Mesenchymal stem cell (in vitro differentiated cells and primary cell): Measurements from ENCODE around the gene ZNF618.

ENCODE experiments used
- DNase-seq: peaks from one replicate; pipeline ENCODE4 v3.0.0-alpha.2; 2013
- H2AFZ ChIP-seq: one replicate; pipeline ENCODE4 v1.6.1; 2013; ENCODE audit warnings: low read depth, mild to moderate bottlenecking, control low read depth, inconsistent platforms, low read length, moderate library complexity
- H2AK5ac ChIP-seq: 2 replicates; pipeline ENCODE4 v1.6.1; 2013; ENCODE audit warnings: low read length, moderate library complexity, mild to moderate bottlenecking, inconsistent platforms; ENCODE audit not compliant: severe bottlenecking
- H2BK120ac ChIP-seq: one replicate; pipeline ENCODE4 v1.6.1; 2013; ENCODE audit warnings: low read depth, mild to moderate bottlenecking, inconsistent platforms, low read length, moderate library complexity
- H2BK12ac ChIP-seq, 2 experiments: one replicate each; pipeline ENCODE4 v1.6.1; 2013; ENCODE audit warnings: inconsistent platforms in 2 of 2, low read length in 2 of 2, mild to moderate bottlenecking in 2 of 2, moderate library complexity in 2 of 2, control low read depth in 1 of 2
- H2BK15ac ChIP-seq: one replicate; pipeline ENCODE4 v1.6.1; 2013; ENCODE audit warnings: mild to moderate bottlenecking, low read depth, inconsistent platforms; ENCODE audit not compliant: poor library complexity, severe bottlenecking
- H2BK5ac ChIP-seq: 2 replicates; pipeline ENCODE4 v1.6.1; 2013; ENCODE audit warnings: low read depth, mild to moderate bottlenecking, low read length, control low read depth, inconsistent platforms; ENCODE audit not compliant: poor library complexity, severe bottlenecking
- H3K14ac ChIP-seq, 2 experiments: one replicate each; pipeline ENCODE4 v1.6.1; 2013; ENCODE audit warnings: inconsistent platforms in 2 of 2, low read length in 2 of 2, control low read depth in 1 of 2, mild to moderate bottlenecking in 1 of 2, moderate library complexity in 1 of 2
- H3K18ac ChIP-seq, 2 experiments: one replicate each; pipeline ENCODE4 v1.6.1; 2013; ENCODE audit warnings: inconsistent platforms in 2 of 2, low read length in 2 of 2, control low read depth in 1 of 2, low read depth in 1 of 2, mild to moderate bottlenecking in 1 of 2
- H3K23ac ChIP-seq, 2 experiments: one replicate each; pipeline ENCODE4 v1.6.1; 2013; ENCODE audit warnings: inconsistent platforms in 2 of 2, low read length in 2 of 2, mild to moderate bottlenecking in 2 of 2, moderate library complexity in 2 of 2, control low read depth in 1 of 2
- H3K27ac ChIP-seq: 2 replicates; pipeline ENCODE4 v1.5.1; 2013; ENCODE audit warnings: mild to moderate bottlenecking, moderate library complexity, low read length, control low read depth, inconsistent platforms; ENCODE audit not compliant: poor library complexity, severe bottlenecking
- H3K27me3 ChIP-seq, 2 experiments: 2 replicates each; pipeline versions ENCODE4 v1.6.1 to v1.7.0; 2013; ENCODE audit warnings: low read length in 2 of 2, mild to moderate bottlenecking in 2 of 2, moderate library complexity in 2 of 2, control low read depth in 1 of 2, inconsistent platforms in 1 of 2; ENCODE audit not compliant: control insufficient read depth in 1 of 2, insufficient read depth in 1 of 2
- H3K36me3 ChIP-seq, 2 experiments: 2 replicates each; pipeline versions ENCODE4 v1.6.1 to v1.7.0; 2013; ENCODE audit warnings: low read length in 2 of 2, control low read depth in 1 of 2, inconsistent platforms in 1 of 2, low read depth in 1 of 2, mild to moderate bottlenecking in 1 of 2; ENCODE audit not compliant: insufficient read depth in 2 of 2, control insufficient read depth in 1 of 2
- H3K4ac ChIP-seq, 2 experiments: one replicate each; pipeline ENCODE4 v1.6.1; 2013; ENCODE audit warnings: inconsistent platforms in 2 of 2, low read length in 2 of 2, mild to moderate bottlenecking in 2 of 2, moderate library complexity in 2 of 2, control low read depth in 1 of 2, low read depth in 1 of 2
- H3K4me1 ChIP-seq: 2 replicates; pipeline ENCODE4 v1.6.1; 2013; ENCODE audit warnings: low read depth, low read length, control low read depth; ENCODE audit not compliant: control insufficient read depth, insufficient read depth
- H3K4me2 ChIP-seq: 2 replicates; pipeline ENCODE4 v1.6.1; 2013; ENCODE audit warnings: low read length, mild to moderate bottlenecking, inconsistent platforms; ENCODE audit not compliant: poor library complexity, severe bottlenecking
- H3K4me3 ChIP-seq, 2 experiments: 2 replicates each; pipeline versions ENCODE4 v1.5.1 to v1.7.0; 2013; ENCODE audit warnings: low read length in 2 of 2, mild to moderate bottlenecking in 2 of 2, control low read depth in 1 of 2, low read depth in 1 of 2; ENCODE audit not compliant: insufficient read depth in 1 of 2
- H3K79me1 ChIP-seq: replicated peaks from 2 replicates; pipeline ENCODE4 v1.6.1; 2013; ENCODE audit warnings: mild to moderate bottlenecking, control low read depth, low read length, inconsistent platforms; ENCODE audit not compliant: poor library complexity, severe bottlenecking
- H3K9ac ChIP-seq: 2 replicates; pipeline ENCODE4 v1.7.0; 2013; ENCODE audit warnings: mild to moderate bottlenecking, low read length, moderate library complexity
- H3K9me3 ChIP-seq: 2 replicates; pipeline ENCODE4 v1.7.0; 2013; ENCODE audit warnings: mild to moderate bottlenecking, low read length; ENCODE audit not compliant: control insufficient read depth
- H4K8ac ChIP-seq: one replicate; pipeline ENCODE4 v1.6.1; 2013; ENCODE audit warnings: inconsistent platforms, mild to moderate bottlenecking, low read length, moderate library complexity
- H4K91ac ChIP-seq: one replicate; pipeline ENCODE4 v1.6.1; 2013; ENCODE audit warnings: mild to moderate bottlenecking, low read length, inconsistent platforms
- WGBS: methylation state at CpG from one replicate; pipeline ENCODE4 v1.1.7; 2013; ENCODE audit warnings: mixed read lengths; 5-methylcytosine and 5-hydroxymethylcytosine counted together

ZNF618 gene

GRCh38 chr9:114083666-114084065 lies 207.6 kb downstream of the ZNF618 start:
- 86% methylated on average over 4 of the region's 6 CpGs for WGBS
- Histone ChIP-seq H3K23ac (no peak overlapping the region), H2AFZ (no peak overlapping the region)

GRCh38 chr9:114084282-114085073 lies 208.4 kb downstream of the ZNF618 start:
- 79% methylated on average over 11 of the region's 11 CpGs for WGBS
- no peak overlapping the region for H2BK120ac ChIP-seq
- H2BK15ac ChIP-seq = no peak overlapping the region
- no peak overlapping the region for H3K4me2 ChIP-seq
- no peak overlapping the region for H3K4me3 ChIP-seq
- H3K14ac ChIP-seq = no peak overlapping the region
- no peak overlapping the region for H3K27ac ChIP-seq
- no peak overlapping the region for H2AK5ac ChIP-seq
- H2BK12ac ChIP-seq = no peak overlapping the region
- H3K36me3 ChIP-seq = peaks cover 0 to 3% of the 10 kb centered on the region in 2 experiments
- peaks cover 20% of the 10 kb centered on the region for H3K4me1 ChIP-seq
- H4K8ac ChIP-seq = no peak overlapping the region
- peaks cover 0 to 47% of the 10 kb centered on the region in 2 experiments for H3K27me3 ChIP-seq
- H3K9me3 ChIP-seq = no peaks in the 10 kb centered on the region
- H3K4ac ChIP-seq = no peak overlapping the region
- H3K79me1 ChIP-seq = no peaks in the 10 kb centered on the region
- H3K18ac ChIP-seq = no peak overlapping the region
- no peak overlapping the region for H3K23ac ChIP-seq
- no peak overlapping the region for H2BK5ac ChIP-seq
- H3K9ac ChIP-seq = no peak overlapping the region
- H2AFZ ChIP-seq = no peak overlapping the region
- H4K91ac ChIP-seq = no peak overlapping the region
- DNase-seq = no peak

More at GRCh38 chr9:114083666-114084065, 207.6 kb downstream of the ZNF618 start:
- H4K8ac ChIP-seq = no peak overlapping the region
- no peaks in the 10 kb centered on the region for H3K79me1 ChIP-seq
- H3K9me3 ChIP-seq = no peaks in the 10 kb centered on the region
- H3K27me3 ChIP-seq = peaks cover 0 to 45% of the 10 kb centered on the region in 2 experiments
- H2BK12ac ChIP-seq = no peak overlapping the region
- peak overlapping the region; percentile 59 for H2AK5ac ChIP-seq
- H3K4me1 ChIP-seq = peaks cover 22% of the 10 kb centered on the region
- no peak overlapping the region for H3K4me2 ChIP-seq
- H4K91ac ChIP-seq = no peak overlapping the region
- no peak for DNase-seq
- no peak overlapping the region for H3K18ac ChIP-seq
- no peak overlapping the region for H3K27ac ChIP-seq
- H3K14ac ChIP-seq = no peak overlapping the region
- no peak overlapping the region for H2BK15ac ChIP-seq
- no peak overlapping the region for H3K4ac ChIP-seq
- no peaks in the 10 kb centered on the region for H3K36me3 ChIP-seq
- no peak overlapping the region for H3K9ac ChIP-seq
- H3K4me3 ChIP-seq = no peak overlapping the region
- no peak overlapping the region for H2BK5ac ChIP-seq
- H2BK120ac ChIP-seq = no peak overlapping the region

- Histone ChIP-seq H3K14ac (no peak overlapping the region), H3K18ac (no peak overlapping the region), H4K8ac (no peak overlapping the region)
These were observed 209.3 kb downstream of the ZNF618 start for GRCh38 chr9:114085387-114085789.

GRCh38 chr9:114086009-114086408 lies 209.9 kb downstream of the ZNF618 start:
- no peak overlapping the region for H3K27ac ChIP-seq
- no peak for DNase-seq
- H3K4me3 ChIP-seq = no peak overlapping the region
- H3K36me3 ChIP-seq = peaks cover 0 to 7% of the 10 kb centered on the region in 2 experiments
- no peak overlapping the region for H2AFZ ChIP-seq
- no peak overlapping the region for H3K9ac ChIP-seq
- H4K8ac ChIP-seq = no peak overlapping the region
- H4K91ac ChIP-seq = no peak overlapping the region
- no peak overlapping the region for H2BK120ac ChIP-seq
- H3K4ac ChIP-seq = no peak overlapping the region
- no peaks in the 10 kb centered on the region for H3K9me3 ChIP-seq
- peaks cover 0 to 39% of the 10 kb centered on the region in 2 experiments for H3K27me3 ChIP-seq
- H2BK12ac ChIP-seq = no peak overlapping the region
- H2BK5ac ChIP-seq = no peak overlapping the region
- H3K4me1 ChIP-seq = peaks cover 15% of the 10 kb centered on the region
- H3K18ac ChIP-seq = no peak overlapping the region
- no peak overlapping the region for H2AK5ac ChIP-seq
- no peak overlapping the region for H3K23ac ChIP-seq
- H3K4me2 ChIP-seq = no peak overlapping the region
- WGBS = 90% methylated on average over 6 of the region's 6 CpGs
- no peaks in the 10 kb centered on the region for H3K79me1 ChIP-seq
- no peak overlapping the region for H2BK15ac ChIP-seq
- H3K14ac ChIP-seq = no peak overlapping the region

More at GRCh38 chr9:114085387-114085789, 209.3 kb downstream of the ZNF618 start:
- Histone ChIP-seq H2BK5ac (no peak overlapping the region), H3K4me2 (no peak overlapping the region), H3K36me3 (peaks cover 0 to 4% of the 10 kb centered on the region in 2 experiments), H3K4ac (no peak overlapping the region), H2BK15ac (no peak overlapping the region), H3K27ac (no peak overlapping the region), H3K79me1 (no peaks in the 10 kb centered on the region), H3K4me1 (peaks cover 19% of the 10 kb centered on the region), H3K27me3 (peaks cover 0 to 41% of the 10 kb centered on the region in 2 experiments), H2BK120ac (no peak overlapping the region), H3K23ac (no peak overlapping the region), H4K91ac (no peak overlapping the region), H2AK5ac (peak overlapping the region; percentile 17), H3K9ac (no peak overlapping the region), H2BK12ac (no peak overlapping the region), H3K9me3 (no peaks in the 10 kb centered on the region), H3K4me3 (no peak overlapping the region), H2AFZ (no peak overlapping the region)
- WGBS = 93% methylated on average over 9 of the region's 9 CpGs
- no peak for DNase-seq
